Esophagus mucosa (tissue), 1 donor: ENCODE results near the gene TENM4. TPM values are rescaled to one million over a fixed set of nuclear protein-coding genes. Genes with fewer than 3 reads are reported as not detected.

Experiments
- ATAC-seq: fragments of 200-7000 bp; cut with Tn5 transposase; one replicate; pipeline ENCODE4 v1.9.1; 2020
- total RNA-seq: library from RNA; stranded (reverse); gene quantifications from one replicate; pipeline ENCODE4 v1.2.4, GENCODE V29; 2023
- donor health status: DM: yes; HTN: yes; CAD: no.

TENM4 gene
- total RNA-seq, 1 donor from 2014 or later, result 21.8 TPM

- no peak for ATAC-seq
These were observed 98.6 kb downstream of the TENM4 start for GRCh38 chr11:79342236-79342635.

- no peak for ATAC-seq
These were observed 100.3 kb downstream of the TENM4 start for GRCh38 chr11:79340535-79340934.

GRCh38 chr11:79336797-79337517 is 103.9 kb downstream of the TENM4 start:
- no peak for ATAC-seq

DNA sequence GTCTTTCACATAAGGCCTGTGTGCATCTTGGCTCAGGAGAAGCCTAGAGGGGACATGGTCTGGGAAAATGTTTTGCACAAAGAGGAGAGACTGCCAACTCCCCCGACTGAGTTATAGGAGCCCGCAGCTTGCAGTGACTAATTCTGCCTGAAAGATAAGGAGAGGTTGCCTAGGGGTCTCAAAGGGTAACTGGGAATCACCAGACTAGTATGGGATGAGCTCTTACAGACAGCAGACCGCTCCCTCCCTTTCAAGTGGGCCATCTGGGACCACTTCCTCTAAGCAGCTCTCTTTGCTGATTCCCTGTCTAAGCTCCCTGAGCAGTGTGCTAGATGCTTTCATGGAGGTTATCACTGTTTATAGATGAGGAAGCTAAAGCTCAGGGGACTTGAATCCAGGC is 105.1 kb downstream of the TENM4 start:
- no peak for ATAC-seq

- ATAC-seq, result no peak
These were observed 107.5 kb downstream of the TENM4 start for GRCh38 chr11:79333355-79333754.

GRCh38 chr11:79332017-79332416 is 108.8 kb downstream of the TENM4 start:
- ATAC-seq, result no peak

- ATAC-seq, result no peak
These were observed 109.5 kb downstream of the TENM4 start for GRCh38 chr11:79331203-79331901.

GRCh38 chr11:79330651-79331050 is 110.2 kb downstream of the TENM4 start:
- ATAC-seq, result no peak

DNA sequence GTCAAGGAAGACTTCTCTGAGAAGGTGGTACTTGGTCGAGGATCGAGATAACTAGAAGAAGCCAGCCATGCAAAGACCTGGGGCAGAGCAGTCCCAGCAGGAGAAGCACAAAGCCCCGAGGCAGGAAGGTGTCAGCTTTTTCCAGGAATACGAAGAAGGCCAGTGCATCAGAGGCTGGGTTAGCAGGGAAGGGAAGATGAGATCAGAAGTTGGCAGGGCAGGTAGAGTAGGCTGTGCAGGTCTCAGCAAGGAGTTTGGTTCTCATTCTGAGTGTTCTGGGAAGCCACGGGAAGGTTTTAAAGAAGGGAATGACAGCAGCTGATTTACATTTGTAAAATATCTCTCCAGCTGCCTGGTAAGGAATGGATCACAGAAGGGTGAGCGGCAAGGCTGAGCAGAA is 111.3 kb downstream of the TENM4 start:
- ATAC-seq, result peak; percentile 69

DNA sequence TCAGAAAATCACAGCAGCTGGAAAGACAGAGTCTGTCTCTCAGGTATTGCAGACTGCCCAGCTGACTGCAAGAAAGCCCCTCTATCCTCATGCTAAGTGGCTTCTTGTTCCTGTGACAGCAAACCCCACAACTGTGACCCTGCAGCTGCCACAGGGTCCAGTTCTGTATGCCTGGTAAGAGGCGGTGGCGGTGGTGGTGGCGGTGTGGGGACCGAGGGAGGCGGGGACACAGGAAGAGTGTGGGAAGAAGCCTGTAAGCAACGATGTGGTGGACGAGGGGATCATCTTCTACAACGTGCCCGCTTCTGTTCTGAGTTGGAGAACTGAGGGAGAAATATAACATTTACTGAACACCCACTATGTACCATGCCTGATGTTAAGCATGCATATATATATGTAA is 112.4 kb downstream of the TENM4 start:
- ATAC-seq, result no peak

DNA sequence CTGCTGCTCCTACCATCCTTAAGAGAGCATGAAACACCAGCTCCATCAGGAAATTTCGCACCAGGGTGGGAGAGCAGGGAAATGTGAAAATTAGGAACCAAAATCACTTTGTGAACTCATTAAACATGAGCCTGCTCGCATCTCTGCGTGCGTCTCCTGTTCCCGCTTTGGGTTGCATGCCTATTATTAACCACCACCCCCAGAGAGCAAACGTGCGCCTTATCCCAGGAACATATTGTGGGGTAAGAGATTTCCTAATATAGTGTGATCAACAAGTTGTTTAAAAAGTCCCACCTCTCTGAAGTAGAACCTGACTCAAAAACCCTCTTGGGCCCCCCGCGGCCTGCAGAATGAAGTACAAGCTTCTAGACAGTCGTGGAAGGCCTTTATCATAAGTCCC is 115.0 kb downstream of the TENM4 start:
- ATAC-seq, result no peak

GRCh38 chr11:79321263-79321662 is 119.6 kb downstream of the TENM4 start:
- no peak for ATAC-seq

DNA sequence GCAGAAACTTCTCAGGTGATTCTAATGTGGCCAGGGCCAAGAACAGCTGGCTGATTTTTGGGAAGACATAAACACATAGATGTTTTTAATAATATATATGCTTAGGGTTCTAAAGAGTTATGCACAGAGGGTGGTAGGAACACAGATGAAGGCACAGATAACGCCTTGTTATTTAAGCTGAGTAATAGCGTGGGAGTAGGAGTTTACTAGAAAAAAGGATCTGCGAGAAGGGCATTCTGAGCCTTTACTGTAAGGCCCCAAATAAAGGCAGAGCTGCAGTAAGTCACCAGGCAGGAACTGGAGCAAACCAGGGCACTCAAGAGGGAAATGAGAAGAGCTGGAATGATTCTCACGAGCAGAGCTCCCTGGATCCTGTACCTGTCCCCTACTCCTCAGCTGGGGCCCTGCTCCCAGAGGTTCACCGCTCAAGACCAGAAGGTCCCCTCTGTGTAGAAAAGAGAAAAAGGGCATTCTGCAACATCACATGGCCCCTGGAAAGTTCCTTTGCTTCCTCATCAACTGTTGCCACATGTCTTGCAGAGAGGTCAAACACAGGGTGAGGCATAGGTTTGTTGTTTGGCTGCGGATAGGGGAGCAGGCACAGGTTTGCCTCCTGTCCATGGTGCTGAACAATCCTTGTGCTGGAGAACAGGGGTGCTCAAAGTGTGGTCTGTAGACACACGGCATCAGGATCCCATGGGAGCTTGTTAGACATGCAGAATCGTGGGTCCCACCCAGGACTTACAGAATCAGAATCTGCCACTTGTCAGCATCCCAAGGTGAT is 125.7 kb downstream of the TENM4 start:
- ATAC-seq, result peak; percentile 49

- ATAC-seq, result no peak
These were observed 127.3 kb downstream of the TENM4 start for GRCh38 chr11:79313530-79313913.

- no peak for ATAC-seq
These were observed 128.0 kb downstream of the TENM4 start for GRCh38 chr11:79312617-79313529.

DNA sequence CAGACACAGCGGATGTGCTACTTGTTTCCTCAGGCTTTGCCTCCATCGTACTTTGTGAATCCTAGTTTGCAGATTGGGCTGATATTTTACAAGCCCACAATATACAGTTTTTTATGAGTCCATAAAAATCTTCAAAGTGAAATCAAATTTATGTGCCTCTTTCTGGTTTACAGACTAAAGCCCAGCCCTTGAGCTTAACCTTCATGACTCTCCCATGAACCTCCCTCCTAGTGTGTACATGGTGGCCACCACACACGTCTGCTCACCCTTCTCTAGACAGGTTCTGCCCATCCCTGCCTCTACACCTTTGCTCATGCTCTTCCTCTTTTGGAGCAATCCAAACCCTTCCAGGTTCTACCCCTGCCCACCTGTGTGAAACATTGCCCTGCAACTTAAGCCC is 129.4 kb downstream of the TENM4 start:
- ATAC-seq, result no peak

DNA sequence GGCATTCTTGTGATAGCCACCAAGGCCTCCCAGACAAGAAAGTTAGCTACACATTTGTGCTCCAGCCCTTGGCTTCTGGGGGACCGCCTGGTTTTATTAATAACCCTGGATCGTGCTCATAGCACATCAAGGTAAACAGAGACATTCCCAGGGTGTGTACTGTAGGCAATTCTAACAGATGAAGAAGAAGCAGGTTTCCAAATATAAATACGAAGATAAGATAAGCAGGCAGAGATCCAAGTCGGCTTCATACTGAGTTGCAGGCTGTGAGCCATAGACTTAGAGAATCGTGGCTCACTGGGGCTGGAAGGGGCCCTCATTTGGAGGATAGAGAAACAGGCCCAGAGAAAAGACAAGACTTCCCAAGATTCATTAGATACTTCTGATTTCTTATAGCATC is 131.4 kb downstream of the TENM4 start:
- no peak for ATAC-seq

- no peak for ATAC-seq
These were observed 132.4 kb downstream of the TENM4 start for GRCh38 chr11:79308429-79308828.

GRCh38 chr11:79304599-79305212 is 136.1 kb downstream of the TENM4 start:
- no peak for ATAC-seq

- ATAC-seq, result no peak
These were observed 144.7 kb downstream of the TENM4 start for GRCh38 chr11:79296141-79296540.

- peak; percentile 63 for ATAC-seq
These were observed 145.7 kb downstream of the TENM4 start for GRCh38 chr11:79294845-79295731.
